LNCAP (cell line): ENCODE data around the gene DSN1.
A peak's percentile ranks its signal among the peaks of the same experiment; 100 is the strongest.

ENCODE experiments used
- CTCF ChIP-seq: fragments of 450-650 bp; IDR thresholded peaks from 2 replicates; pipeline ENCODE4 v1.5.1; 2017; ENCODE audit warnings: mild to moderate bottlenecking

The DSN1 gene

GRCh38 chr20:36818185-36818584 is 44.6 kb upstream of the DSN1 start:
- no peak for TF ChIP-seq CTCF

- no peak for TF ChIP-seq CTCF
Observed at GRCh38 chr20:36817496-36817895, 43.9 kb upstream of the DSN1 start.

- no peak for TF ChIP-seq CTCF
Observed at GRCh38 chr20:36815454-36816091, 42.0 kb upstream of the DSN1 start.

- no peak; the same call in 1 of the 2 replicates for TF ChIP-seq CTCF
Observed at GRCh38 chr20:36812594-36813463, 39.3 kb upstream of the DSN1 start.

GRCh38 chr20:36808317-36809257 is 35.0 kb upstream of the DSN1 start:
- peak; percentile 76 for TF ChIP-seq CTCF

- no peak for TF ChIP-seq CTCF
Observed at GRCh38 chr20:36806049-36806448, 32.5 kb upstream of the DSN1 start.

GRCh38 chr20:36805396-36805795 is 31.8 kb upstream of the DSN1 start:
- TF ChIP-seq CTCF: no peak
